ENCODE data around the gene WDFY2. TPM values are rescaled to one million over a fixed set of nuclear protein-coding genes. Genes with fewer than 3 reads are reported as not detected.

The WDFY2 gene
- total RNA-seq, 1 donor from 2014 or later, result 20.7 TPM

GRCh38 chr13:51630288-51630615 is 46.0 kb downstream of the WDFY2 start:
- Mint-ChIP-seq H3K9me3 (ENCODE audit: unreplicated experiment) (no peaks in the 10 kb centered on the region), H3K4me1 (ENCODE audit: unreplicated experiment) (peaks cover 80% of the 10 kb centered on the region), H3K4me3 (ENCODE audit: unreplicated experiment) (peak overlapping the region; percentile 51), H3K36me3 (ENCODE audit: unreplicated experiment) (no peaks in the 10 kb centered on the region), H3K27ac (ENCODE audit: unreplicated experiment) (peak overlapping the region; percentile 79), H3K27me3 (ENCODE audit: unreplicated experiment) (no peaks in the 10 kb centered on the region)
- no peak for TF ChIP-seq CTCF (IDR thresholded peaks at IDR 0.05)
- no peak for DNase-seq (ENCODE audit: extremely low spot score, unreplicated experiment)

GRCh38 chr13:51632591-51633362 is 48.5 kb downstream of the WDFY2 start:
- peak overlapping the region; percentile 92 for H3K27ac Mint-ChIP-seq (ENCODE audit: unreplicated experiment)
- H3K4me1 Mint-ChIP-seq (ENCODE audit: unreplicated experiment), result peaks cover 79% of the 10 kb centered on the region
- TF ChIP-seq CTCF (IDR thresholded peaks at IDR 0.05), result no peak

GRCh38 chr13:51635137-51635878 is 51.0 kb downstream of the WDFY2 start:
- DNase-seq (ENCODE audit: extremely low spot score, unreplicated experiment), result no peak
- H3K4me3 Mint-ChIP-seq (ENCODE audit: unreplicated experiment), result no peak overlapping the region
- H3K27me3 Mint-ChIP-seq (ENCODE audit: unreplicated experiment), result no peaks in the 10 kb centered on the region
- peaks cover 3% of the 10 kb centered on the region for H3K36me3 Mint-ChIP-seq (ENCODE audit: unreplicated experiment)
- H3K9me3 Mint-ChIP-seq (ENCODE audit: unreplicated experiment), result no peaks in the 10 kb centered on the region
- H3K4me1 Mint-ChIP-seq (ENCODE audit: unreplicated experiment), result peaks cover 77% of the 10 kb centered on the region
- no peak overlapping the region for H3K27ac Mint-ChIP-seq (ENCODE audit: unreplicated experiment)
- no peak for TF ChIP-seq CTCF (IDR thresholded peaks at IDR 0.05)

More at GRCh38 chr13:51632591-51633362, 48.5 kb downstream of the WDFY2 start:
- Mint-ChIP-seq H3K9me3 (ENCODE audit: unreplicated experiment) (no peaks in the 10 kb centered on the region), H3K36me3 (ENCODE audit: unreplicated experiment) (no peaks in the 10 kb centered on the region), H3K27me3 (ENCODE audit: unreplicated experiment) (no peaks in the 10 kb centered on the region), H3K4me3 (ENCODE audit: unreplicated experiment) (peak overlapping the region; percentile 59)
- DNase-seq (ENCODE audit: extremely low spot score, unreplicated experiment), result no peak

- Mint-ChIP-seq H3K9me3 (ENCODE audit: unreplicated experiment) (no peaks in the 10 kb centered on the region), H3K36me3 (ENCODE audit: unreplicated experiment) (peaks cover 3% of the 10 kb centered on the region), H3K4me3 (ENCODE audit: unreplicated experiment) (no peak overlapping the region), H3K27me3 (ENCODE audit: unreplicated experiment) (no peaks in the 10 kb centered on the region), H3K27ac (ENCODE audit: unreplicated experiment) (peak overlapping the region; percentile 21), H3K4me1 (ENCODE audit: unreplicated experiment) (peaks cover 69% of the 10 kb centered on the region)
- DNase-seq (ENCODE audit: extremely low spot score, unreplicated experiment), result no peak
- TF ChIP-seq CTCF (IDR thresholded peaks at IDR 0.05), result no peak
Observed at GRCh38 chr13:51636349-51636890, 52.2 kb downstream of the WDFY2 start.

GRCh38 chr13:51637852-51638215 is 53.6 kb downstream of the WDFY2 start:
- no peaks in the 10 kb centered on the region for H3K27me3 Mint-ChIP-seq (ENCODE audit: unreplicated experiment)
- no peak for DNase-seq (ENCODE audit: extremely low spot score, unreplicated experiment)
- peaks cover 3% of the 10 kb centered on the region for H3K36me3 Mint-ChIP-seq (ENCODE audit: unreplicated experiment)
- H3K27ac Mint-ChIP-seq (ENCODE audit: unreplicated experiment), result peak overlapping the region; percentile 59
- H3K4me1 Mint-ChIP-seq (ENCODE audit: unreplicated experiment), result peaks cover 67% of the 10 kb centered on the region
- no peaks in the 10 kb centered on the region for H3K9me3 Mint-ChIP-seq (ENCODE audit: unreplicated experiment)
- no peak for TF ChIP-seq CTCF (IDR thresholded peaks at IDR 0.05)
- H3K4me3 Mint-ChIP-seq (ENCODE audit: unreplicated experiment), result no peak overlapping the region

All from osteocyte (in vitro differentiated cells).